HFF-Myc (cell line): Measurements from ENCODE around the gene SLC35F4.

Source experiments
- DNase-seq: peaks from one replicate; pipeline ENCODE4 v3.0.0-alpha.2; 2011; ENCODE audit warnings: low read depth; ENCODE audit errors: extremely low read depth
- H3K4me3 ChIP-seq: replicated peaks from 2 replicates; pipeline ENCODE4 v1.5.1; 2011; ENCODE audit warnings: low read depth, mild to moderate bottlenecking, control low read depth, low read length
- TF ChIP-seq, protein P1 (sequence below): IDR thresholded peaks from 2 replicates; pipeline ENCODE4 v1.5.1; 2012; ENCODE audit warnings: mild to moderate bottlenecking, low read depth, low read length, control low read depth; ENCODE audit errors: missing control alignments

Gene SLC35F4

GRCh38 chr14:57845802-57846531 lies 19.9 kb downstream of the SLC35F4 start:
- no peak overlapping the region for H3K4me3 ChIP-seq
- TF ChIP-seq, protein P1, sequence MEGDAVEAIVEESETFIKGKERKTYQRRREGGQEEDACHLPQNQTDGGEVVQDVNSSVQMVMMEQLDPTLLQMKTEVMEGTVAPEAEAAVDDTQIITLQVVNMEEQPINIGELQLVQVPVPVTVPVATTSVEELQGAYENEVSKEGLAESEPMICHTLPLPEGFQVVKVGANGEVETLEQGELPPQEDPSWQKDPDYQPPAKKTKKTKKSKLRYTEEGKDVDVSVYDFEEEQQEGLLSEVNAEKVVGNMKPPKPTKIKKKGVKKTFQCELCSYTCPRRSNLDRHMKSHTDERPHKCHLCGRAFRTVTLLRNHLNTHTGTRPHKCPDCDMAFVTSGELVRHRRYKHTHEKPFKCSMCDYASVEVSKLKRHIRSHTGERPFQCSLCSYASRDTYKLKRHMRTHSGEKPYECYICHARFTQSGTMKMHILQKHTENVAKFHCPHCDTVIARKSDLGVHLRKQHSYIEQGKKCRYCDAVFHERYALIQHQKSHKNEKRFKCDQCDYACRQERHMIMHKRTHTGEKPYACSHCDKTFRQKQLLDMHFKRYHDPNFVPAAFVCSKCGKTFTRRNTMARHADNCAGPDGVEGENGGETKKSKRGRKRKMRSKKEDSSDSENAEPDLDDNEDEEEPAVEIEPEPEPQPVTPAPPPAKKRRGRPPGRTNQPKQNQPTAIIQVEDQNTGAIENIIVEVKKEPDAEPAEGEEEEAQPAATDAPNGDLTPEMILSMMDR: no peak
- DNase-seq: peak; percentile 25

DNA sequence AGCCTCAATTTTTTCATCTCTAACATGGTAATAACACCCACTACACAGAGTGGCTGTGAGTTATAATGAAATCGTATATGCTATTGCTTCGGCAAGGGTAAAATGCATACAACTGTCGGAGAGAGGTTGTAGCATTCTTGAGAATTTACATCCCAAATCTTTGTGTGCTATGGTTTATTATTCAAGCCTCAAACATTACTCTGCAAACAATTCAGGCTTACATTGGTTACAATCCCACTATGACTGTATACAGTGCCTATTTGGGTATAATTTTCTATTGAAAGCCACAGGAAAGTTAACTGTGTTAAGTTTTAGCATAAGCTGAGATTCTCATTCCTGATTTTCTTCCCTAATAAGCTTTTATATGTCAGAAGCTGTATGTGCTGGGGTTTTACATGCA lies 20.6 kb downstream of the SLC35F4 start:
- DNase-seq: no peak
- H3K4me3 ChIP-seq: no peak overlapping the region
- TF ChIP-seq, protein P1: no peak

- TF ChIP-seq, protein P1: no peak
- DNase-seq: no peak
- H3K4me3 ChIP-seq: no peak overlapping the region
These were observed 28.6 kb downstream of the SLC35F4 start for GRCh38 chr14:57837267-57837666.

- TF ChIP-seq, protein P1: no peak
- DNase-seq: no peak
These were observed 30.1 kb downstream of the SLC35F4 start for GRCh38 chr14:57835766-57836165.

GRCh38 chr14:57834961-57835360 lies 30.9 kb downstream of the SLC35F4 start:
- no peak for DNase-seq
- no peak overlapping the region for H3K4me3 ChIP-seq
- TF ChIP-seq, protein P1: no peak

More at GRCh38 chr14:57835766-57836165, 30.1 kb downstream of the SLC35F4 start:
- no peak overlapping the region for H3K4me3 ChIP-seq

DNA sequence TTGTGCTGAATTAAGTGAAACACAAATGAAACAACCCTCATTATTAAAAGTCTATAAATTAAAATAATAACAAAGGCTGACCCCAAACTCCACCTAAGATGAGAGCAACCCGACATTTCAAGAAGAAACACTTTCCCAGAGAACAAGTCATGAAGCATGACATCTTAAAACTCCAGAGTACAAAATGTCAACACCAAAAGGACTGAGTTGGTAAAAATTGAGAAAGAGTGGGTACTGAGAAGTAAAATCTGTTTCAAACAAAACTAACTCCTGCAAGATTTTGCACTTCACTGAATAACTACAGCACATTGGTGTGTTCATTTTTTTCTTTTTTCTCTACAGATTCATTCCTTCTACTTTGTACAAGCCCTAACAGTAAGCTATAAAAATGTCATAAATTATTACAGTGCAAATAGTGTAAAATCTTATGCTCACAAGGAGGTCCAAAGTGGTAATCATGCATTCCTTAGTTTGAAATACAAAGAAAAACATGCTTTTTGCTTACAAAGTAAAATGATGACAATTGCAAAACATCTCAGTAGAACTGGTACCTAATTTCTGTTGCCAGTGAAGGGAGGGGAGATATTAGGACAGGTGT lies 31.8 kb downstream of the SLC35F4 start:
- no peak for DNase-seq
- TF ChIP-seq, protein P1: no peak
- H3K4me3 ChIP-seq: no peak overlapping the region

DNA sequence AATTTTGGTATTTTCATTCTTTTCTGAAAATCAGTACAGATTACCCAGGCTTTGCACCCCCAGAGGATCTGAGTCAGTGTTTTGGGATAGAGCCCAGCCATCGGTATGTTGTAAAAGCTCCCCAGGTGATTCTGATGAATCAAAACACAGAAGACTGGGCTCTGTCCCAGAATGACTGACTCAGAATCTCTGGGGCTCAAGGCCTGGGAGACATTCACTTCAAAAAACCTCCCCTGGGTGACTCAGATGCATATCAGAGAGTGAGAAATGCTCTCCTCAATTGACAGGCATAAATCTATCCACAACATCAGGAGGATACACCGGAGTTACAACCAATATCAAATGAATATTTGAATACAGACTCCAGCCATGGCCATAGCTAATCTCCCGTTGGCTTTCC lies 32.6 kb downstream of the SLC35F4 start:
- TF ChIP-seq, protein P1: no peak
- DNase-seq: peak; percentile 75
- no peak overlapping the region for H3K4me3 ChIP-seq
